ENCODE data around the gene CCDC85A. TPM values are rescaled to one million over a fixed set of nuclear protein-coding genes. Genes with fewer than 3 reads are reported as not detected.

Gene CCDC85A
- total and polyA plus RNA-seq, 11 donors: 1.6 to 14.2 (median 4.0) TPM

DNA sequence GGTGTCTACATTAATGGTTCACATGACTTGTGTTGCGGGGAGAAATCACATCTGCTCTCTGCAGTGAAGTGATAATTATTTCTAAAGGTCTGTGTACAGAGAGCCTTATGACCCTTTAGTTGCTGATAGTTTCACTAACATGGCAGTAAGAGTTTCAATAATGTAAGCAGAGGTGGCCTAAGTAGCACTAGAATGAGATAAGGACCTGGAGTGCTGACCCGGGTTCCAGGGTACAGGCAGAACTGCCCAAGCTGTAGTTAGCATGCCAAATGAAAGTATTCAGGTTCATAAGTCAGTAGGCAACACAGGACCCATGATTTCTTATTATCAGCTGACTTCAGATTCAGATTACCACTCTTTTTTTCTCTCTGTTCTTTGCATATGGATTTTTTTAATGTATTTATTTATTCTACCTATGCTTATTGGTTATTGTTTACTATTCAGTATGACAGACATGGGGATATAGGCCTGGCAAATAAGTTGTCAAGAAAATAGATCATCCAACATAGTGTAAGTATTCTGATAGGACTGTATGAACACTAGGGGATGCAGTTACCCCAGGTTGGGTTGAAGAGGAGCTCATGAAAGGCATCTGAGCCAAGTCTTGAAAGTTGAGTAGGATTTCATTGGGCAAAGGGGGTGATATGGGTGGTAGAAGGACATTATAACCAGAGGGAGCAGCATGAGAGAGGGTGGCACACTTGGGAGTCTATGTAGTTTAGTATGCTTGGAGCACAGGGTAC is 105.2 kb downstream of the CCDC85A start:
- ATAC-seq (peak in 2 of 4 donors; percentile 34 to 36), DNase-seq (no peak)
- Histone ChIP-seq H3K36me3 (no peaks in the 10 kb centered on the region), H3K27ac (no peak overlapping the region), H3K4me1 (peaks cover 0 to 29% (median 7%) of the 10 kb centered on the region in 12 donors), H3K9me3 (peaks cover 0 to 14% (median 0%) of the 10 kb centered on the region in 12 donors), H3K4me3 (no peak overlapping the region), H3K27me3 (no peaks in the 10 kb centered on the region)
- WGBS, 4 donors: 52 to 58% (median 54%) methylated on average over 2 of the region's 2 CpGs
- TF ChIP-seq POLR2A (IDR thresholded peaks at IDR 0.05): no peak
- TF ChIP-seq, protein P1, sequence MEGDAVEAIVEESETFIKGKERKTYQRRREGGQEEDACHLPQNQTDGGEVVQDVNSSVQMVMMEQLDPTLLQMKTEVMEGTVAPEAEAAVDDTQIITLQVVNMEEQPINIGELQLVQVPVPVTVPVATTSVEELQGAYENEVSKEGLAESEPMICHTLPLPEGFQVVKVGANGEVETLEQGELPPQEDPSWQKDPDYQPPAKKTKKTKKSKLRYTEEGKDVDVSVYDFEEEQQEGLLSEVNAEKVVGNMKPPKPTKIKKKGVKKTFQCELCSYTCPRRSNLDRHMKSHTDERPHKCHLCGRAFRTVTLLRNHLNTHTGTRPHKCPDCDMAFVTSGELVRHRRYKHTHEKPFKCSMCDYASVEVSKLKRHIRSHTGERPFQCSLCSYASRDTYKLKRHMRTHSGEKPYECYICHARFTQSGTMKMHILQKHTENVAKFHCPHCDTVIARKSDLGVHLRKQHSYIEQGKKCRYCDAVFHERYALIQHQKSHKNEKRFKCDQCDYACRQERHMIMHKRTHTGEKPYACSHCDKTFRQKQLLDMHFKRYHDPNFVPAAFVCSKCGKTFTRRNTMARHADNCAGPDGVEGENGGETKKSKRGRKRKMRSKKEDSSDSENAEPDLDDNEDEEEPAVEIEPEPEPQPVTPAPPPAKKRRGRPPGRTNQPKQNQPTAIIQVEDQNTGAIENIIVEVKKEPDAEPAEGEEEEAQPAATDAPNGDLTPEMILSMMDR (IDR thresholded peaks at IDR 0.05): peak in 8 of 12 donors; percentile 17 to 49 (median 26)
- intact Hi-C loops (cut with DNase I): loop anchor here in 4 of 10 donors (10.0 kb wide), 2 partner anchors 466 to 1206 kb away; no protein-coding TSS in a partner anchor

DNA sequence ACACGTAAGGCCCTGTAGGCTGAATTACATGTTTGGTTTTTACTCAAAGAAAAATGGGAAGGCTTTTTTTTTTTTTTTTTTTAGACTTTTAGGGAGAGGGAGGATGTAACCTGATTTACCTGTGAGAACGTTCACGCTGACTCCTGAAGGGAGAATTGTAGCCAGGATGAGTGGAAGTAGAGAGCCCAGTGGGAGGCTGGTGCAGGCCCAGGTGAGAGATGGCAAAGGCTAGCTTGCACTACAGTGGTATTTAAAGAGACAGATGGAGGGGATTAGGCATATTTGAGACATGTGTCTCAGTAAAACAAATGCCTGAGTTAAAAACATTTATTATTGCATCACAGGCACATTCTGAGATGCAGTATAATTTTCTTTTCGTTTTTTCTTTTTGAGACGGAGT is 107.9 kb downstream of the CCDC85A start:
- no peaks in the 10 kb centered on the region for H3K27me3 ChIP-seq

DNA sequence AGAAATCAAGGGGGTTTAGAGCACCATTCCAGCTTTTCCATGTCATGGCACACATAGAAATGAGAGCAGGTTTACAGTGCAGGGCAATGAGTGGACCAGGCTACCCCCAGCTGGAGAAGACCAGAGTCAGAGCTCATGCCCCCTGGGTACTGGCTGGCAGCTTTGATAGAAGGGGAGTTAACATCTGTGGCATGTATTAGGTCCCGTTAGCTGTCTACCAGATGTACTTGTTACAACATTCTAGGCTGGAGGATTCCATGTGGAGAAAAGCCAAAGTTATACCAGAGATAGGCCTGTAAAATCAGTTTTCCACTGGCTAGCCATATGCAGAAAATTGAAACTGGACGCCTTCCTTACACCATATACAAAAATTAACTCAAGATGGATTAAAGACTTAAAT is 109.2 kb downstream of the CCDC85A start:
- H3K9me3 ChIP-seq: no peaks in the 10 kb centered on the region
- no peak overlapping the region for H3K27ac ChIP-seq
- H3K27me3 ChIP-seq: no peaks in the 10 kb centered on the region
- no peak overlapping the region for H3K4me3 ChIP-seq
- peaks cover 0 to 25% (median 6%) of the 10 kb centered on the region in 12 donors for H3K4me1 ChIP-seq
- TF ChIP-seq, protein P1 (IDR thresholded peaks at IDR 0.05): no peak
- TF ChIP-seq POLR2A (IDR thresholded peaks at IDR 0.05): no peak
- no peak for ATAC-seq
- no peaks in the 10 kb centered on the region for H3K36me3 ChIP-seq
- intact Hi-C loops (cut with DNase I): loop anchor here in 1 of 10 donors (10.0 kb wide), 1 partner anchor 452 kb away; no protein-coding TSS in a partner anchor
- no peak for DNase-seq
- 85 to 93% (median 89%) methylated on average over 2 of the region's 2 CpGs for WGBS, 4 donors

More for the DNA sequence above, 107.9 kb downstream of the CCDC85A start:
- Histone ChIP-seq H3K36me3 (no peaks in the 10 kb centered on the region), H3K4me1 (peaks cover 0 to 29% (median 7%) of the 10 kb centered on the region in 12 donors), H3K27ac (no peak overlapping the region), H3K4me3 (no peak overlapping the region), H3K9me3 (no peaks in the 10 kb centered on the region)
- intact Hi-C loops (cut with DNase I): loop anchor here in 1 of 10 donors (10.0 kb wide), 1 partner anchor 453 kb away; no protein-coding TSS in a partner anchor
- TF ChIP-seq, protein P1 (IDR thresholded peaks at IDR 0.05): no peak
- no peak for TF ChIP-seq POLR2A (IDR thresholded peaks at IDR 0.05)
- WGBS, 4 donors: 84 to 97% (median 94%) methylated on average over 5 of the region's 5 CpGs
- ATAC-seq (no peak), DNase-seq (no peak)

DNA sequence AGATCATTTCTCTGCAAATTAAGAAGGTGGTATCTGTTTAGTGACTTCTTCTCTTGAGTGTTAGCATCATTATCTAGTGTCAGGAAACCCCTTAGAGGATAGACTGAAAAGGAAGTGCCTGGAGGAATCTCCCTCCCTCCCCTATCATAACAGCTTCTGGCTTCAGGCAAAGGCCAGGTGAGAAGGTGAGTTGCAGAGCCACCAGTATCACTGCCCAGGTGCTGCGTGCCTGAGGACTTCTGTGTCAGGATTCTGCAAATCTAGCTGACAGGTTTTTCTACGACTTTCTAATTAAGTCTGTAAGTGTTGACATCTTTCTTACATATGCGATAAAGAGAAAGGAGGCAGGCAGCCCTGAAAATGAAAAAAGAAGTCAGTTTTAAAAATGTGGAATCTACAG is 111.9 kb downstream of the CCDC85A start:
- DNase-seq: no peak
- ATAC-seq: no peak
- peaks cover 0 to 13% (median 6%) of the 10 kb centered on the region in 12 donors for H3K4me1 ChIP-seq
- TF ChIP-seq, protein P1 (IDR thresholded peaks at IDR 0.05): no peak
- TF ChIP-seq POLR2A (IDR thresholded peaks at IDR 0.05): no peak
- WGBS, 4 donors: 77 to 86% (median 81%) methylated on average over 3 of the region's 3 CpGs
- intact Hi-C loops (cut with DNase I): loop anchor here in 2 of 10 donors (5.0 to 10.0 kb wide), 2 partner anchors 449 to 452 kb away; no protein-coding TSS in a partner anchor
- no peaks in the 10 kb centered on the region for H3K27me3 ChIP-seq
- H3K4me3 ChIP-seq: no peak overlapping the region
- H3K27ac ChIP-seq: no peak overlapping the region
- no peaks in the 10 kb centered on the region for H3K36me3 ChIP-seq
- H3K9me3 ChIP-seq: no peaks in the 10 kb centered on the region
